Fibroblast of lung (primary cell): ENCODE results near the gene SPINK4.

Source experiments
- EZH2 ChIP-seq: IDR thresholded peaks from 2 replicates; pipeline ENCODE4 v1.5.1; 2012; ENCODE audit warnings: low read length, control low read depth, mild to moderate bottlenecking; ENCODE audit errors: missing control alignments
- TF ChIP-seq, protein P1 (sequence below), 2 donors: IDR thresholded peaks in 1 of 2; conservative IDR thresholded peaks in 1 of 2; 1 replicate in 1 of 2; 2 replicates in 1 of 2; pipeline ENCODE4 v1.5.1; 2011 to 2012; ENCODE audit warnings: low read length in 2 of 2, control low read depth in 1 of 2, inconsistent platforms in 1 of 2, low read depth in 1 of 2, mild to moderate bottlenecking in 1 of 2

DNA sequence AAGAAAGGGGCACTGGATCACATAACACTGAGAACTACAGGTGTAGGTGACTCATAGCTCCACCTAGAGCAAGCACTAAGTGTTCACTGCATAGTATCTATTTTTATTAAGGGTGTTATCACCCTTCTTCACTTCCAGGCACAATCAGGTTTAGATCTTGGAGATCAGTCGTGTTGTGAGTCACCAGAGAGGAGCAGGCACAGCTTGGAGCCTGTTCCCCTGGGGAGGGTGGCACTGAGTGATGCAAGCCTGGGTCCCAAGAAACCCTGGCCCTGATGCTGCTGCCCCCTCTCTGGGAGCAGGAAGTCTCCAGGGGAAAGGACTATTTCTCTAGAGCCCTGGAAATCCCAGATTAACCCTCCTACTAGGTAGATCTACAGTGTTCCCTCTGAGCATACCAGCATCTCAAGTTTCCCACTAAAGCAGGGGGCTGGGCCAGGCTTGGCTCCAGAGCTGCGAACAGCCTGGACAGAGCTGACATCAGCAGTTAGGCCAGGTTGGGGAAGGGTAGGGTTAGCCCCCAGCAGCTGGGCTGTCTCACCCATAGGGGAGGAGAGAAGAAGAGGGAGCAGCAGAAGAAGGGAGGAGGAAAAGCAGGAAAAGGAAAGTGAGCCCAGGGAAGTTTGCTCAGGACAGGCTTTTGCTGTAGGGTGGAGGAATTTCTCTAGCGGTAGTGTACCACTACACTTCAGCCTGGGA, 28.1 kb upstream of the SPINK4 start:
- TF ChIP-seq, protein P1, sequence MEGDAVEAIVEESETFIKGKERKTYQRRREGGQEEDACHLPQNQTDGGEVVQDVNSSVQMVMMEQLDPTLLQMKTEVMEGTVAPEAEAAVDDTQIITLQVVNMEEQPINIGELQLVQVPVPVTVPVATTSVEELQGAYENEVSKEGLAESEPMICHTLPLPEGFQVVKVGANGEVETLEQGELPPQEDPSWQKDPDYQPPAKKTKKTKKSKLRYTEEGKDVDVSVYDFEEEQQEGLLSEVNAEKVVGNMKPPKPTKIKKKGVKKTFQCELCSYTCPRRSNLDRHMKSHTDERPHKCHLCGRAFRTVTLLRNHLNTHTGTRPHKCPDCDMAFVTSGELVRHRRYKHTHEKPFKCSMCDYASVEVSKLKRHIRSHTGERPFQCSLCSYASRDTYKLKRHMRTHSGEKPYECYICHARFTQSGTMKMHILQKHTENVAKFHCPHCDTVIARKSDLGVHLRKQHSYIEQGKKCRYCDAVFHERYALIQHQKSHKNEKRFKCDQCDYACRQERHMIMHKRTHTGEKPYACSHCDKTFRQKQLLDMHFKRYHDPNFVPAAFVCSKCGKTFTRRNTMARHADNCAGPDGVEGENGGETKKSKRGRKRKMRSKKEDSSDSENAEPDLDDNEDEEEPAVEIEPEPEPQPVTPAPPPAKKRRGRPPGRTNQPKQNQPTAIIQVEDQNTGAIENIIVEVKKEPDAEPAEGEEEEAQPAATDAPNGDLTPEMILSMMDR (conservative IDR thresholded peaks at IDR 0.05 in 1 of 2, IDR thresholded peaks at IDR 0.05 in 1 of 2; ENCODE audit: low read depth in 1 of 2, low read length in 2 of 2): no peak
- no peak for TF ChIP-seq EZH2
